Esophagus squamous epithelium (tissue), 5 donors: ENCODE measurements around the gene TRAPPC10. TPM values are rescaled to one million over a fixed set of nuclear protein-coding genes. Genes with fewer than 3 reads are reported as not detected.

Experiments used
- DNase-seq: peaks from one replicate; lab custom pipeline; 2025; lab: John Stamatoyannopoulos, UW
- H3K27ac ChIP-seq, 4 donors: fragments of 200-600 bp; sonication (generic); one replicate each; pipeline ENCODE4 v1.5.1; 2016 to 2019; ENCODE audit warnings: mild to moderate bottlenecking in 1 of 4
- H3K27me3 ChIP-seq, 4 donors: fragments of 200-600 bp; sonication (generic); 1 replicate in 3 of 4; 2 replicates in 1 of 4; pipeline versions ENCODE4 v1.5.1 to v1.6.0; 2017 to 2021; ENCODE audit warnings: antibody characterized with exemption in 1 of 4
- H3K36me3 ChIP-seq, 3 donors: fragments of 200-600 bp; sonication (generic); one replicate each; pipeline ENCODE4 v1.5.1; 2016 to 2019
- H3K4me1 ChIP-seq, 3 donors: fragments of 200-600 bp; sonication (generic); one replicate each; pipeline ENCODE4 v1.5.1; 2017 to 2019
- H3K4me3 ChIP-seq, 4 donors: fragments of 200-600 bp; sonication (generic); 1 replicate in 3 of 4; 2 replicates in 1 of 4; pipeline ENCODE4 v1.5.1; 2016 to 2019; ENCODE audit warnings: mild to moderate bottlenecking in 2 of 4, moderate library complexity in 1 of 4
- H3K9me3 ChIP-seq, 3 donors: fragments of 200-600 bp; sonication (generic); one replicate each; pipeline ENCODE4 v1.5.1; 2016 to 2019
- CTCF ChIP-seq, 6 experiments: fragments of 450-650 bp in 4 of 6; fragments of 200-600 bp in 2 of 6; sonication (generic) in 2 of 6; IDR thresholded peaks; one replicate each; pipeline ENCODE4 v1.5.1; 2016 to 2019; ENCODE audit warnings: antibody characterized with exemption in 6 of 6, mild to moderate bottlenecking in 4 of 6, moderate library complexity in 4 of 6
- POLR2A ChIP-seq, 4 donors: fragments of 450-650 bp; IDR thresholded peaks; one replicate each; pipeline ENCODE4 v1.6.1; 2017; ENCODE audit warnings: antibody characterized with exemption in 4 of 4, mild to moderate bottlenecking in 4 of 4, moderate library complexity in 3 of 4
- WGBS, 2 donors: methylation state at CpG; one replicate each; pipeline ENCODE4 v1.1.5; 2018; 5-methylcytosine and 5-hydroxymethylcytosine counted together
- intact Hi-C: fragments of 100-400 bp; cut with DNase I; formaldehyde crosslinking; loops from one replicate; pipeline ENCODE4 v1.15.0; 2022
- total RNA-seq, 4 donors: library from RNA; depleted of rRNA; stranded (reverse); fragments of >200 nt; gene quantifications; one replicate each; pipeline ENCODE4 v1.1.0, GENCODE V29; 2016
- donor health status: DM: yes; HTN: yes; CAD: no.

The TRAPPC10 gene
- total RNA-seq, 4 donors from 2014 or later: 16.8 to 26.6 (median 20.7) TPM

- H3K9me3 ChIP-seq: no peaks in the 10 kb centered on the region
- intact Hi-C loops: no loop called here
- H3K4me1 ChIP-seq: no peaks in the 10 kb centered on the region
- WGBS, 2 donors: 93 to 98% methylated on average over 15 of the region's 15 CpGs
- H3K4me3 ChIP-seq: no peak overlapping the region
- peaks cover 7 to 90% (median 25%) of the 10 kb centered on the region in 3 donors for H3K36me3 ChIP-seq
- no peaks in the 10 kb centered on the region for H3K27me3 ChIP-seq
- no peak for DNase-seq
- TF ChIP-seq CTCF (IDR thresholded peaks at IDR 0.05) (no peak), POLR2A (IDR thresholded peaks at IDR 0.05) (no peak)
- H3K27ac ChIP-seq: no peak overlapping the region
Observed at GRCh38 chr21:44072111-44072510, 60.0 kb downstream of the TRAPPC10 start.

GRCh38 chr21:44074315-44074958, 62.3 kb downstream of the TRAPPC10 start:
- H3K27ac ChIP-seq: no peak overlapping the region
- H3K36me3 ChIP-seq: peaks cover 7 to 100% (median 30%) of the 10 kb centered on the region in 3 donors
- no peaks in the 10 kb centered on the region for H3K9me3 ChIP-seq
- no peaks in the 10 kb centered on the region for H3K4me1 ChIP-seq
- no peak for TF ChIP-seq CTCF (IDR thresholded peaks at IDR 0.05)
- TF ChIP-seq POLR2A (IDR thresholded peaks at IDR 0.05): no peak
- 96 to 100% methylated on average over 3 to 5 of the region's 11 CpGs for WGBS, 2 donors
- intact Hi-C loops: no loop called here
- DNase-seq: no peak
- H3K27me3 ChIP-seq: no peaks in the 10 kb centered on the region
- no peak overlapping the region for H3K4me3 ChIP-seq

- TF ChIP-seq CTCF (IDR thresholded peaks at IDR 0.05): no peak
- no peak for TF ChIP-seq POLR2A (IDR thresholded peaks at IDR 0.05)
- H3K36me3 ChIP-seq: peaks cover 7 to 100% (median 33%) of the 10 kb centered on the region in 3 donors
Observed at GRCh38 chr21:44076316-44076715, 64.2 kb downstream of the TRAPPC10 start.

GRCh38 chr21:44078411-44078981, 66.4 kb downstream of the TRAPPC10 start:
- Histone ChIP-seq H3K4me3 (no peak overlapping the region), H3K27ac (no peak overlapping the region), H3K4me1 (peaks cover 0 to 12% (median 6%) of the 10 kb centered on the region in 3 donors), H3K27me3 (no peaks in the 10 kb centered on the region), H3K9me3 (no peaks in the 10 kb centered on the region), H3K36me3 (peaks cover 0 to 100% (median 50%) of the 10 kb centered on the region in 3 donors)
- TF ChIP-seq CTCF (IDR thresholded peaks at IDR 0.05): no peak
- no peak for TF ChIP-seq POLR2A (IDR thresholded peaks at IDR 0.05)
- DNase-seq: no peak
- intact Hi-C loops: no loop called here
- 86 to 89% methylated on average over 5 of the region's 5 CpGs for WGBS, 2 donors

More at GRCh38 chr21:44076316-44076715, 64.2 kb downstream of the TRAPPC10 start:
- Histone ChIP-seq H3K4me1 (no peaks in the 10 kb centered on the region), H3K9me3 (no peaks in the 10 kb centered on the region), H3K27ac (no peak overlapping the region), H3K27me3 (no peaks in the 10 kb centered on the region), H3K4me3 (no peak overlapping the region)
- intact Hi-C loops: no loop called here
- no peak for DNase-seq
- 79 to 81% methylated on average over 5 of the region's 5 CpGs for WGBS, 2 donors

- Histone ChIP-seq H3K9me3 (no peaks in the 10 kb centered on the region), H3K27me3 (no peaks in the 10 kb centered on the region), H3K27ac (no peak overlapping the region), H3K4me1 (peaks cover 0 to 22% (median 12%) of the 10 kb centered on the region in 3 donors), H3K36me3 (peaks cover 0 to 100% (median 45%) of the 10 kb centered on the region in 3 donors), H3K4me3 (no peak overlapping the region)
- no peak for TF ChIP-seq POLR2A (IDR thresholded peaks at IDR 0.05)
- TF ChIP-seq CTCF (IDR thresholded peaks at IDR 0.05): no peak
- no peak for DNase-seq
- intact Hi-C loops: no loop called here
- WGBS, 2 donors: 92 to 94% methylated on average over 3 of the region's 3 CpGs
Observed at GRCh38 chr21:44079446-44079845, 67.3 kb downstream of the TRAPPC10 start.
